Astrocyte (in vitro differentiated cells and primary cell): ENCODE data around the gene GCNA. TPM values are rescaled to one million over a fixed set of nuclear protein-coding genes. Genes with fewer than 3 reads are reported as not detected.
"Not testable (repeated sequence)": the region's sequence is repeated elsewhere in the genome, so short reads cannot be mapped to it uniquely, and the experiment has no call there.

ENCODE experiments used
- DNase-seq: peaks from one replicate; pipeline ENCODE4 v3.0.0-alpha.2; 2010; ENCODE audit warnings: low read depth
- FAIRE-seq: peaks from 2 replicates; lab custom pipeline; 2011; peaks lifted over from hg19 to GRCh38; lab: Jason Lieb, UNC
- H2AFZ ChIP-seq: 2 replicates; pipeline ENCODE4 v1.6.0; 2012; ENCODE audit warnings: low read depth, low read length, inconsistent platforms
- H3K27ac ChIP-seq: 2 replicates; pipeline ENCODE4 v1.5.1; 2011; ENCODE audit warnings: low read depth, low read length, inconsistent platforms
- H3K27me3 ChIP-seq: 2 replicates; pipeline ENCODE4 v1.6.0; 2011; ENCODE audit warnings: low read length, inconsistent platforms; ENCODE audit not compliant: insufficient read depth
- H3K36me3 ChIP-seq: 2 replicates; pipeline ENCODE4 v1.5.1; 2011; ENCODE audit warnings: low read length, inconsistent platforms; ENCODE audit not compliant: insufficient read depth
- H3K4me1 ChIP-seq: 2 replicates; pipeline ENCODE4 v1.5.1; 2011; ENCODE audit warnings: low read length, inconsistent platforms; ENCODE audit not compliant: insufficient read depth
- H3K4me2 ChIP-seq: 2 replicates; pipeline ENCODE4 v1.6.0; 2012; ENCODE audit warnings: low read length, inconsistent platforms
- H3K4me3 ChIP-seq: 2 replicates; pipeline ENCODE4 v1.5.1; 2011; ENCODE audit warnings: low read depth, mild to moderate bottlenecking, low read length, inconsistent platforms; ENCODE audit not compliant: insufficient read depth
- H3K79me2 ChIP-seq: 2 replicates; pipeline ENCODE4 v1.6.0; 2012; ENCODE audit warnings: mild to moderate bottlenecking, low read length, inconsistent platforms; ENCODE audit not compliant: insufficient read depth
- H3K9ac ChIP-seq: 2 replicates; pipeline ENCODE4 v1.6.0; 2012; ENCODE audit warnings: mild to moderate bottlenecking, low read length, inconsistent platforms
- H3K9me3 ChIP-seq: 2 replicates; pipeline ENCODE4 v1.5.1; 2012; ENCODE audit warnings: low read depth, mild to moderate bottlenecking, low read length, inconsistent platforms; ENCODE audit not compliant: insufficient read depth
- H4K20me1 ChIP-seq: 2 replicates; pipeline ENCODE4 v1.6.0; 2012; ENCODE audit warnings: low read length, inconsistent platforms; ENCODE audit not compliant: insufficient read depth
- H3K27ac Mint-ChIP-seq: one replicate; pipeline ENCODE4 v1.8.0; 2021; ENCODE audit warnings: mild to moderate bottlenecking, mixed read lengths; ENCODE audit not compliant: unreplicated experiment
- H3K27me3 Mint-ChIP-seq: one replicate; pipeline ENCODE4 v1.8.0; 2021; ENCODE audit warnings: low read depth, mixed read lengths; ENCODE audit not compliant: unreplicated experiment
- H3K36me3 Mint-ChIP-seq: one replicate; pipeline ENCODE4 v1.8.0; 2021; ENCODE audit warnings: low read depth, mixed read lengths; ENCODE audit not compliant: unreplicated experiment
- H3K4me1 Mint-ChIP-seq: one replicate; pipeline ENCODE4 v1.8.0; 2021; ENCODE audit warnings: low read depth, mixed read lengths; ENCODE audit not compliant: unreplicated experiment
- H3K4me3 Mint-ChIP-seq: one replicate; pipeline ENCODE4 v1.8.0; 2021; ENCODE audit warnings: mild to moderate bottlenecking, moderate library complexity, mixed read lengths; ENCODE audit not compliant: unreplicated experiment
- H3K9me3 Mint-ChIP-seq: one replicate; pipeline ENCODE4 v1.8.0; 2021; ENCODE audit warnings: mild to moderate bottlenecking, mixed read lengths; ENCODE audit not compliant: unreplicated experiment
- EZH2 ChIP-seq: IDR thresholded peaks from 2 replicates; pipeline ENCODE4 v1.6.1; 2012; ENCODE audit warnings: mild to moderate bottlenecking, low read length, inconsistent platforms; ENCODE audit not compliant: insufficient read depth
- total RNA-seq: library from RNA; stranded (reverse); gene quantifications from 2 replicates; pipeline ENCODE4 v1.2.1, GENCODE V29; 2021
- TF ChIP-seq, protein P1 (sequence below): IDR thresholded peaks from 2 replicates; pipeline ENCODE4 v1.5.1; 2011; ENCODE audit warnings: low read depth, mild to moderate bottlenecking, inconsistent platforms, low read length, moderate library complexity; ENCODE audit not compliant: insufficient read depth

Gene GCNA
- total RNA-seq, 1 donor from 2014 or later: 2.2 TPM

DNA sequence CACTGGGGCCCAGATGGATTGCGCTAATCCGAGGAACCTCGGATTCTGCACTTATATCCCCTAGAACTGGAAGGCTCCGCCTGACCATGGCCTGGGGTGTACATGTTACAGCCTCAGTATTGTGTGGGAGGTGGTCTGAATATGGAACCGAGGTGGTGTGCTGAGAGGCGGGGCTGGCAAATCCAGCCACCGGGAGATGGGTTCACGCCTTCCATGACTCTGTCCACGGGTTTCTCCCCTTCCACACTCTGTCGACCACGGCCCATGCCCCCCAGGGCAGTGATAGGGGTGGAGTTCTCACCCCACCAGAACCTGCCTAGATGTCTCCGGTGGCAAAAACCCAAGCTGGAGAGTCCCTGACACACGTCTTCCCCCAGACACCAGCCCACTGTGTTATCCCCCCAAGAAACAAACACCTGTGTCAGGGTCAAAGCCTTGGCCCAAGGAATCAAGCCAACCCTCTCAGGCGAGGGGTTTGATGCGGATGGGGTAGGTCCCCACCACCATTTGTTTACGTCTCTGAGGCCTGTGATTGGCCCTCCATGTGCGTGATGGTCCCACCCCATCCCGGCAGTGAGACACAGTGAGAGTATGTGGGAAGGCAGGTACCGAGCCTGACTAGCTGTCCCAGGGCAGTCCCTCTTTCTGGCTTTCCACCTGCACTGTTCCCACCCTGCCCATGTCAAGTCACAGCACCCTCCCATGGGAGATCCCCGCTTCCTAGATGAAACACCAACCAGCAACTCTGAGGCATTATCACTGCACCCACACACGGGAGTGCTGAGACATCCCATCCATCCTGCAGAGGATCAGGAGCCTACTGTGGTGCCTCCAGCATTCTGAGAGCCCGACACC is 82.6 kb downstream of the GCNA start:
- Mint-ChIP-seq H3K4me3 (no peak overlapping the region), H3K27me3 (peaks cover 17% of the 10 kb centered on the region), H3K27ac (no peak overlapping the region), H3K36me3 (peaks cover 3% of the 10 kb centered on the region), H3K4me1 (no peaks in the 10 kb centered on the region), H3K9me3 (peaks cover 3% of the 10 kb centered on the region)
- no peak for DNase-seq
- Histone ChIP-seq H4K20me1 (no peaks in the 10 kb centered on the region), H3K27me3 (no peaks in the 10 kb centered on the region), H3K4me1 (no peaks in the 10 kb centered on the region), H2AFZ (no peak overlapping the region), H3K9me3 (no peaks in the 10 kb centered on the region), H3K9ac (no peak overlapping the region), H3K27ac (no peak overlapping the region), H3K4me2 (no peak overlapping the region), H3K4me3 (no peak overlapping the region), H3K79me2 (no peaks in the 10 kb centered on the region), H3K36me3 (no peaks in the 10 kb centered on the region)
- TF ChIP-seq, protein P1, sequence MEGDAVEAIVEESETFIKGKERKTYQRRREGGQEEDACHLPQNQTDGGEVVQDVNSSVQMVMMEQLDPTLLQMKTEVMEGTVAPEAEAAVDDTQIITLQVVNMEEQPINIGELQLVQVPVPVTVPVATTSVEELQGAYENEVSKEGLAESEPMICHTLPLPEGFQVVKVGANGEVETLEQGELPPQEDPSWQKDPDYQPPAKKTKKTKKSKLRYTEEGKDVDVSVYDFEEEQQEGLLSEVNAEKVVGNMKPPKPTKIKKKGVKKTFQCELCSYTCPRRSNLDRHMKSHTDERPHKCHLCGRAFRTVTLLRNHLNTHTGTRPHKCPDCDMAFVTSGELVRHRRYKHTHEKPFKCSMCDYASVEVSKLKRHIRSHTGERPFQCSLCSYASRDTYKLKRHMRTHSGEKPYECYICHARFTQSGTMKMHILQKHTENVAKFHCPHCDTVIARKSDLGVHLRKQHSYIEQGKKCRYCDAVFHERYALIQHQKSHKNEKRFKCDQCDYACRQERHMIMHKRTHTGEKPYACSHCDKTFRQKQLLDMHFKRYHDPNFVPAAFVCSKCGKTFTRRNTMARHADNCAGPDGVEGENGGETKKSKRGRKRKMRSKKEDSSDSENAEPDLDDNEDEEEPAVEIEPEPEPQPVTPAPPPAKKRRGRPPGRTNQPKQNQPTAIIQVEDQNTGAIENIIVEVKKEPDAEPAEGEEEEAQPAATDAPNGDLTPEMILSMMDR: no peak
- no peak for TF ChIP-seq EZH2
- no peak for FAIRE-seq

DNA sequence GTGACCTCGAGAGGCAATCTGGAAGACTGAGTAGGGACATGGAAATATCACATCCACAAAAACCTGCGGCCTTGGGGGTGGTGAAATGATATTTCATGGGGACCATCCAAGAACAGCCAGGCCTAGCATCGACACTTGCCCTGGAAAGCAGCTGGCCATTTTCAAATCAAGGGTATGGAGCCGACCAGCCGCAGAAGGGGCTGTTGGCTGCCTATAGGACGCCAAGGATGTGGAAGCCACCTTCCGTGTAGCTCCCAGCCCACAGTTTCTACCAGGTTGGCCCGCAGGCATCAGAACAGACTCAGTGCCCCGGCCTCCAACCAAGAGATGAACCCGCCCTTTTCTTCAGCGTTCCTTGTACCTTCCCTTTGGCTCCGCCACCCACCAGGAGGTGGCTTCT is 83.7 kb downstream of the GCNA start:
- Histone ChIP-seq H3K4me1 (no peaks in the 10 kb centered on the region), H4K20me1 (no peaks in the 10 kb centered on the region), H3K9ac (no peak overlapping the region), H3K4me3 (no peak overlapping the region), H3K36me3 (no peaks in the 10 kb centered on the region), H3K27me3 (no peaks in the 10 kb centered on the region), H3K27ac (no peak overlapping the region), H2AFZ (no peak overlapping the region), H3K4me2 (no peak overlapping the region), H3K9me3 (no peaks in the 10 kb centered on the region), H3K79me2 (no peaks in the 10 kb centered on the region)
- Mint-ChIP-seq H3K4me3 (no peak overlapping the region), H3K36me3 (peaks cover 3% of the 10 kb centered on the region), H3K9me3 (peaks cover 3% of the 10 kb centered on the region), H3K4me1 (no peaks in the 10 kb centered on the region), H3K27me3 (peaks cover 12% of the 10 kb centered on the region), H3K27ac (no peak overlapping the region)
- DNase-seq (no peak), FAIRE-seq (no peak)
- TF ChIP-seq EZH2: no peak
- TF ChIP-seq, protein P1: no peak

DNA sequence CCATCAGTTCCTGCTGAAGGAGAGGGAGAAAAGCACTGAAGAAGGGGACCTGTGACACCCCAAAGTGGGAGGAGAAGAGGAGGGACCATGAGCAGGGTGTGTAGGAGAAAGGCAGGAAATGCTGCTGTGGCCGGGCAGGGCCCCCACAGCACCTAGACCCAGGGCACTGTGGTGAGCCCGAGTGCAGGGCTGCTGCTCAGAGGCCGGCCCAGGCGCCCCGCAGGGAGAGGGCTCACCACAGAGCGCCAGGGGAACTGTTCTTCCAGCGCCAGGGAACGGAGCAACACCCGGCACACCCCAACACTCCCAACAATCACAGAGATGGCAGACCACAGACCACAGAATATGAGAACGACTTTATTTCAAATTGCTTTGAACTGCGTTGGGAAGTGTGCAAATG is 84.4 kb downstream of the GCNA start:
- not testable (repeated sequence) for H3K9ac ChIP-seq, FAIRE-seq, H3K27me3 ChIP-seq, H4K20me1 ChIP-seq, H3K79me2 ChIP-seq, H3K36me3 Mint-ChIP-seq, H3K36me3 ChIP-seq, H3K4me2 ChIP-seq, H3K27ac Mint-ChIP-seq, H3K4me3 Mint-ChIP-seq, H3K4me1 Mint-ChIP-seq, H2AFZ ChIP-seq, H3K4me1 ChIP-seq, H3K4me3 ChIP-seq, H3K9me3 ChIP-seq, H3K27ac ChIP-seq, H3K9me3 Mint-ChIP-seq, DNase-seq
- H3K27me3 Mint-ChIP-seq: peaks cover 12% of the 10 kb centered on the region

Other genes starting within 250 kb of the GCNA start
- 23.3 and 24.8 TPM in 2 replicates for gene TAF1, start 212.1 kb upstream of the GCNA start, total RNA-seq
- 139 and 140 TPM in 2 replicates for gene OGT, start 45.3 kb upstream of the GCNA start, total RNA-seq
- gene CXCR3, start 40.1 kb downstream of the GCNA start, total RNA-seq: not detected in 2 replicates
- gene CXorf49, start 139.8 kb downstream of the GCNA start, total RNA-seq: not detected in 2 replicates
- gene CXorf49B, start 184.9 kb downstream of the GCNA start, total RNA-seq: not detected in 2 replicates